CD4-positive, alpha-beta T cell treated with Interleukin-1 beta for 1 hour (primary cell): Measurements from ENCODE around the gene GATAD2B.

Experiments
- DNase-seq, 2 donors: peaks; one replicate each; pipeline ENCODE4 v3.0.0-alpha.2; 2020 to 2022

GATAD2B gene

DNA sequence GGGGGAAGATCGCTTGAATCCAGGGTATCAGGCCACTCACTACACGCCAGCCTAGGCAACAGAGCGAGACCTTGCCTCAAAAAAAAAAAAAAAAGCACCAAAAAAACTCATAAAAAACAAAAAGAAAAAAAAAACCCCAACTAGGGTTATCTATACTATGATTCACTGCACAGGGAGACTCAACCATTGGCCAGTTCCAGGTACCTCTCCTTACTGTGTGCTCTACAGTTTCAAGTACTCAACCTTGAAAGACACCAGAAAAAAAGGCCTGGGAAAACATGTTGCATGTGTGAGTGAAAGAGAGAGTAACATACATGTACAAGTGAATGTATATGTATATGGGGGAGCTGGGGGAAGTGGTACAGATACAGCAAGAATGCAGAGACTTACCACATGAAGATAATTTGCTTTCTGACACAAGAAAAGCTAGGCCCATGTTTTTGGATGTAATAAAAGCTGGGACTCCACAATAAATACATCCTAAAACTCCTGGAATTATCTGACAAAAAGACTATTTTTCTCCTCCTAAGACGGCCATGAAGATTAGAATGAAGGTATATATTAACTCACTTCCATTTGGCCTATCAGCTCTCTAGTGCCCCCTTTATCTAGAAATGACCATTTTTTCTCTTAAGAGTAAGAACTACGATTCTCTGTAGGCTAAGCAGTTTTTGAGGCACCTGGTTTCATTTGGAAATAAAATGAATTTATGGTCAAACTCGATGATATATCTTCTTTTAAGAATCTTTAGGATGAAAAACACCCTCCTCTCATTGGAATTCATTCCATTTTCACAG is 95.4 kb downstream of the GATAD2B start:
- no peak for DNase-seq

GRCh38 chr1:153818876-153819275 is 103.9 kb downstream of the GATAD2B start:
- no peak for DNase-seq

- no peak for DNase-seq
Observed at GRCh38 chr1:153816283-153816889, 106.4 kb downstream of the GATAD2B start.

- DNase-seq, result no peak
Observed at GRCh38 chr1:153805886-153806719, 116.7 kb downstream of the GATAD2B start.

DNA sequence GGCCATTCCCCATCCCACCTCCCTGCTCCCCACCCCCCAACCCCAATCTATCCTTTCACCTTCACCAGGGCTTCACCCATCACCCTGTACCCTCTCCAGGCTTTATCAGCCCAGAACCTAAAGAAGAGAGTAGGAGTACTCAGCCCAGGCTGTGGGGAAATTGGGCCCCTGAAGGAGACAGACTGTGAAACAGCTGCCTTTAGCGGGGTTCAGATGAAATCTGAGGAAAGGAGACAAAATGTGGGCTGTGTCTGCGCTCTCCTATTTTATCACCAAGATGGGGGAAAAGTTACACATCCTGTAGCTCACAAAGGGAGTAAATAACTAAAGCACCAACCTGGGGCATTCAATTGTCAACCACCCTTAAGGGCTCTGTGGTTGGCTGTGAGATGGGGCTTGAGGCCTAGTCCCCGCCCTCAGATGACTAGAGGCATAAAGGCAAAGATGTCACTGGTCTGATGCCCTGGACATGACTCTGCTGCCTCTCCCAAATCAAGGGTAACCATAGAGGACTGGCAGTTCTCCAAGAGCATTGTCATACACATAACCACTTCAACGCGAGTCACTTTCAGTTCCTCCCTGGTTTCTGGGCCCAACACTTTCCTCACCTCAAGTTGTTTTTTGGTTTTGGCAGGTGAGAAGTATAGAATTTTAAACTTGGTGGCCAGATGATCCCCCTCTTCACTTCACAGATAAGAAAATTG is 117.6 kb downstream of the GATAD2B start:
- DNase-seq, result peak; percentile 84 to 87

DNA sequence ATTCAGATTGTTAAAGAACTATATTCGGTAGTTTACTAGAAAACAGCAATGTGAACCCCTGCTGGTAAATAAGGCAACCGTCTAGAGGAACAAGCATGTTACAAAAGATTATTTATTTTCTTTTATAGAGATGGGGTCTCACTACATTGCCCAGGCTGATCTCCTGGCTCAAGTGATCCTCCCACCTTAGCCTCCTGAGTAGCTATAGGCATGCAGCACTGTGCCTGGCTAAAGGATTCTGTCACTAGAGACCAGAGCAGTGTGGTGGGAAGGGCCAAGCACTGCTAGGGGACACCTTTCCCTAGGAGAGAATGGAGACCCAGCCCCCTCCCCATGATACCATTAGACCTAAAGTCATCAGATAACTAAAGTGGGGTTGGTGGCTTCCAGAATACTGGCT is 118.7 kb downstream of the GATAD2B start:
- no peak for DNase-seq

DNA sequence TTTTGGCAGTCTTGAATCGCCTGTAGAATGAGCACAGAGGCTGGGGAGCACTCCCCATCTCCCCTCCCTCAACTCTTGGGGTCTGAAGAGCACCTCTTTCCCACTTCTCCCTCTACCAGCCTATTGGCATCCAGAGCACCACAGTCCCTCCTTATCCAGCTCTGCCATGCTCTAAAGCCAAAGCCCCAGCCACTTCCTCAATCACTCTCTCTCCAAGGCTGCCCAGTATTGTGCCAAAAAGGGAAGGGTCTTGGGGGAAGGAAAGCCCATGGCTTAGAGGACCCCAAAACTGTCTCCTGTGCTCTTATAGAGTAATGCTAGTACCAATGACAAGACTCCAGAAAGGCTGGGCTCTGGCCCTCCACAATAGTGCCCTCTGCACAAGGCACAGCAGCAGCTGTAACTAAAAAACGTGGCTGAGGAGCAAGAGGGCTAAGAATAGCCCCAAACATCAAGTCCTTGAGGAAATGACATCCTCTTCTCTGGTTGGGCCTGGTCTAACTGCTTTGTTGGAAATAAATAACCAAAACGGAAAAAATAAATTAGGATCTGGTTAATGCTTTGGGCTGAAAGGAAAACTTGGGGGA is 119.2 kb downstream of the GATAD2B start:
- no peak for DNase-seq

DNA sequence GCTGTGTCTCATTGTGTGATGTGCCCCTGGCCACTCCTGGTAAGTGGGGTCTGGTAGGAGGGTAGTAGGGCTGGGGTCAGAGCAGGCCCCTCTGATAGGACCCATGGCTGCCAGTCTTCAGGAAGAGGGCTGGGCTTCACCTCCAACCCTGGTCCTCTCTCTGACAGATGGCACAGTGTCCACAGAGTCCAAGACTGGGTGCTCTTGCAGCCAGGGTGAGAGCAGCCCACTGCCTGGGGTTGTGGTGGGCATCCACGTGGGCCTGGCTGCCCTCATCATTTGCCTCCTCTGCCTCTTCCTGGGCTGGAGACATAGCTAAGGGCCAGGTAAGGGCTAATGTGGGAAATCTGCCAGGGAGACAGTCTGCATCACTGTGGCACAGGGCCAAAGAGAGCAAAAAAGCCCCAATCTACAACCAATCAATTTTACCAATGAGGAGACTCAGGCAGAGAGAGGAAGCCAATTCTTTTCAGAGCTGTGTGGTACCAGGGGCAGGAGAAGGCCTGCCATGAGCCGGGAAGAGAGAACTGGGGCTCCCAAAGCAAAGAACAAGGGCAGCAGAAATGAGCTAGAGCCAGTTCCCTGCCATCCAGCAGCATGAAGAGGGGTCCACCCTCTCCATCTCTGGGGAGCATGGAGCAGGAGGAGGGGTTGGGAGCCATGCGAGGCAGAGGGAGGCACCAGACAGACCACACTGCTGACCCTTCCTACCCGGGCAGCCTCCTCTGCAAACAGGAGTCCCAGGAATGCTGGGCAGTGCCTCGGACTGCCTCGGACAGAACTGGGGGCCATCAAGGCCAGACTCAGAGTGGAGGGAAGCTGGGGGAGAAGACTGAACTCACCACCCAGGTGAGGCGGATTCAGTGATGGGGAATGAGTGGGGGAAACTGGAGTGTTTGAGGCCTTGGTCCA is 120.7 kb downstream of the GATAD2B start:
- DNase-seq, result no peak

- no peak for DNase-seq
Observed at GRCh38 chr1:153801028-153801625, 121.6 kb downstream of the GATAD2B start.

DNA sequence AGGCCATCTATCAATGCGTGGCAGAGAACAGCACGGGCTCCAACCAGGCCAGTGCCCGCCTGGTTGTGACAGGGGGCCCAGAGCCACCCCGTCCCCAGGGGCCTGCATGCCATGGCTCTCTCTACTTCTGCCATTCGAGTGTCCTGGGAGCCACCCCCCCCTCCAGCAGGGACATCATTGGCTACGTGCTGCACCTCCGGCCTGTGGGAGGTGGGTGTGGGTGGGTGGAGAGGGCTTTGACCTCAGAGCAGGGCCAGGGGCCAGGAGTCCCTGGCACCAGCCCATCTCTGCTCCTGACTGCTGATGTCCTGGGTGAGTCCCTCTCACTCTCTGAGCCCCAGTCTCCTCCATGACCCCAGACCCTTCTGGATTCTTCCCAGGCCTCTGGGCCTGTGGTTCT is 122.3 kb downstream of the GATAD2B start:
- DNase-seq, result no peak

DNA sequence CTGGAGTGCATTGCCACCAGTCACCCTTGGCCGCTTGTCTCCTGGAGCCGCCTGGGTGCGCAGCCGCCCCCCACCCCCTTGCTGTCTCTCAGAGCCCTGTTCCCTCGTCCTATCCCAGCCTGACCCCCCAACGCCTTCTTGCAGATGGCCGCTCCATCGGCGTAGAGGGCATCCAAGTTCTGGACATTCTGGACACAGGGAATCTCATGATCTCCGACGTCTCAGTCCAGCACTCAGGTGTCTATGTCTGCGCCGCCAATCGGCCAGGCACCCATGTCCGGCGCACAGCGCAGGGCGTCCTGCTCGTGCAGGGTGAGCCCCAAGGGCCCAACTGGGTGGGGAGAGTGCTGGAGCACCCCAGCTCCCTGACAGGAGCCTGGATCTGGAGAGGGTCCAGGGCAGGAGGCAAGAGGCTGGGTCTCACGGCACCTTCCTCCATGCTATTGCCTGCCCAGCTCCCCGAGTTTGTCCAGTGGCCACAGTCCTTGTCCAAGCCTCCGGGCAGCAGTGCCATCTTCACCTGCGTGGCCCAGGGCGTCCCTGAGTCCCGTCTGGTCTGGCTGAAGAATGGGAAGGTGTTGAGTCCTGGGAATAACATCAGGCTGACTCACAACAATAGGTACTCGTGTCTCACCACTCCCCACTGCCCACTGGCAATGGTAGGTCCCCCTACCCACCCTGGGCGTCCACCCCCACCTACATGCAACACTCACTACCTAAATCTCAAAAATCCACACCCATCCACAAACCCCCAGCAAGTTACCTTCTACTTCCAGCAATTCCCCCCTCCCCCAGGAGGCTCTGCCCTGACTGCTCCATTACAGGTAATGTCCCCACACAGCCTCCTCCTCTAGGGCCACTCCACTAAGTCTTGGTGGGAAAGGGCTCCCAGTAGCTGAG is 123.0 kb downstream of the GATAD2B start:
- DNase-seq, result no peak

DNA sequence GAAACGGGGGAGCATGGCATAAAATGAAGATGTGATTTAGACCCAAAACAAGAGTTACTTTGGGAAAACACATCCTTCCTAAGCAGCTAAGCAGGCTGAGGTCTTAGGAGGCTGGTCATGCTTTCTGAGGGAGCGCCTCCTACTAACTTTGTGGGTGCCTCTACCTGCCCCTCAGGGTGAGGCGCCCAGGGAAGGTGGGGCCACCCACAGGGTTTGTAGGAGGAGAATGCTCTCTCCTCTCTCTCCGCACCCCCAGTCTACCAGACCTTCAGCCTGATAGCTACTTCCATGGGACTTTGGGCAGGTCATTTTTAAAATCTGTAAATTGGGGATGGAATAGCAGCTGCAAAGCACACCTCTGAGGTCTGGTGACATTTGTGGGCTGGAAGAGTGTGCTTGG is 123.8 kb downstream of the GATAD2B start:
- DNase-seq, result no peak

GRCh38 chr1:153798468-153798780 is 124.3 kb downstream of the GATAD2B start:
- DNase-seq, result no peak

DNA sequence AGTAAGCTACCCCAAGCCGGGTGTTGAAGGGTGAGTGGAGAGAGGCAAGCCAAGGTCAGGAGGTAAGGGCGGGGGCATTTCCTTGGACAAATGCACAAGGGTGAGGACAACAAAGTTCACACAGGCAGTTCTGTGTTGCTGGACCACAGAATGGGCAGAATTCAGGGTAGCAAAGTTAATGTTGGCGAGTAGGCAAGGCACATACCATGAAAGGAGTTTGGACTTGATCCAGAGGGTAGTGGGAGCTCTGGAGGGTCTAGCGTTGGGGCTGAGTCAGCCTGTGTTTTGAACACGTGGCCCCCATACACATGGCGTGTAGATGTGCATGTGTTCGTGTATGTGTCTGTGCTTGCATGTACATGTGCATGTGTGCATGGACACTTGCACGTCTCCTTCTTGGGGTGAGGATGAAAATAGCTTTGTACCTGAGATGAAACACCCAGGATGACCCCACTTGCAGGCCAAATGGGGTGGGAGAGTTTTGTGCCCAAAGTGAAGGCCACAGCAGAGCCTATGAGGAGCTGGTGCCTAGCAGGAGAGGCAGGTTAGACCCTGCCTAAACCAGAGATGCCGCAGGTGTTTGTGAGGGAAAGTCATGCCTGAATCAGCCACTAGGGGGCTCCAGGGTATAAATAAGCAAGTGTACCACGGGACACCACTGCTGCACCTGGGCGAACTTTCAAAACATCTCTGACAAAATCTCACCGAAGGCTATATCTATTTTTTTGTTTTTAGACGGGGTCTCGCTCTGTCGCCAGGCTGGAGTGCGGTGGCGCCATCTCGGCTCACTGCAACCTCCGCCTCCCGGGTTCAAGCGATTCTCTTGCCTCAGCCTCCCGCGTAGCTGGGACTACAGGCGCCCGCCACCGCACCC is 125.7 kb downstream of the GATAD2B start:
- DNase-seq, result peak; percentile 80 to 86

DNA sequence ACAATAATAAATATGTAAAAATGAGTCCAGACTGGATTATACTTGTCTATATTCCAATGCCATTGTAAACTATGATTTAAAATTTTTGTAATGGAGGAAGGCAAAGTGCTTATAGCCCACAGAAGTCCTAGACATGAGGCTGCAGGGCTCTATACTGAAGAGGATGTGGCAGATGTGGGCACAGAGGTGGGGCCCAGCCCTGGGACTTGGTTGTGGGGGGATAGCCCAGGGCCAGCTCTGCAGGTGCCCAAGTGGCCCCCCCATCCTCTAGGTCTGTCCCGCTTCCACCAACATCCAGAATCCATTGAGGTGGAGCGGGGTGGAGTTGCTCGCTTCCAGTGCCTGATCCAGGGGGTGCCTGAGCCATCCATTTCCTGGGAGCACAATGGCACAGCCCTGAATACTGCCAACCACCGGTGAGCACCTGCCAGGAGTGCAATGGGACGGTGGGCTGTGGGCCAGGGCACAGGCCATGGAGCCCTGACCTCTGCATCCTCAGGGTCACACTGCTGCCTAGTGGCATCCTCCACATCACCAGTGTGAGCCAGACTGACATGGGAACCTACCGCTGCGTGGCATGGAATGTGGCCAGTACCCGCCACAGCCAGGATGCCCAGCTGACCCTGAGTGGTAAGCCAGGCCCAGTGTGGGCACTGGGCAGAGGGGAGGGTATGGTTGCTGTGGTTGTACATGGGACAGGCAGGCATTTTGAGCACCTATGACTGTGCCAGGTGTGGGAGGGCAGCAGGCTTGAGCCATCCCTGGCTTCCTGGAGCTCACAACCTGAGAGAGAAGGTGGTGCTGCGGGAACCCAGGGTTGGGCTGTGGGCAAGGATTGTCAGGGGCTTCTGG is 126.6 kb downstream of the GATAD2B start:
- no peak for DNase-seq

GRCh38 chr1:153795330-153795837 is 127.4 kb downstream of the GATAD2B start:
- no peak for DNase-seq

- DNase-seq, result no peak
Observed at GRCh38 chr1:153794624-153795329, 128.0 kb downstream of the GATAD2B start.
